ENCODE measurements around the gene CRTC2.

The CRTC2 gene

GRCh38 chr1:153991806-153992205 is 33.4 kb upstream of the CRTC2 start:
- H3K9me3 ChIP-seq, result no peaks in the 10 kb centered on the region
- DNase-seq, result no peak
- peaks cover 0 to 38% (median 30%) of the 10 kb centered on the region in 4 donors for H3K4me1 ChIP-seq
- peak overlapping the region; percentile 90 to 91 for H3K27ac ChIP-seq
- no peak for TF ChIP-seq CTCF (IDR thresholded peaks at IDR 0.05)
- no peaks in the 10 kb centered on the region for H3K27me3 ChIP-seq
- H3K4me3 ChIP-seq, result peak overlapping the region; percentile 72 to 76
- intact Hi-C loops (cut with DNase I; ENCODE audit: low total_unique reads), result no loop called here
- peaks cover 43 to 52% (median 44%) of the 10 kb centered on the region in 3 donors for H3K36me3 ChIP-seq

DNA sequence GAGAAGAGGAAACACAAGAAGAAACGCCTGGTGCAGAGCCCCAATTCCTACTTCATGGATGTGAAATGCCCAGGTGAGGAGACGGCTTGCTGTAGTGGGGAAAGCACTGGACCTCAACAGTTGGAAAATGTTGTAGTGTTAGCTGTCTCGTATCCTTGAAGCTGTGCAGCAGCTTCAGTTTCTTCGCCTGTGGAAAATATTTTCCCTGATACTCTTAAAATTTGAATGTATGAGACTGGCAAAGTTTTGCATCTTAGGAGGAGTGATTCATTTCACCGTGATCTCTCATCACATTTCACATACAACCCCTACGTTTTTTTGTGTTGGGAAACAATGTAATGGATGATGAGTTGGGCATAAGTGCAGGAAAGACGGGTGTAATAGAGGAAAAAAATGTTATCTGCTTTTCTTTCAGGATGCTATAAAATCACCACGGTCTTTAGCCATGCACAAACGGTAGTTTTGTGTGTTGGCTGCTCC is 32.8 kb upstream of the CRTC2 start:
- intact Hi-C loops (cut with DNase I; ENCODE audit: low total_unique reads), result no loop called here
- Histone ChIP-seq H3K4me3 (peak overlapping the region; percentile 72 to 76), H3K9me3 (no peaks in the 10 kb centered on the region), H3K27ac (peak overlapping the region; percentile 90 to 91), H3K36me3 (peaks cover 42 to 52% (median 44%) of the 10 kb centered on the region in 3 donors), H3K27me3 (no peaks in the 10 kb centered on the region), H3K4me1 (peaks cover 0 to 42% (median 32%) of the 10 kb centered on the region in 4 donors)
- no peak for DNase-seq
- TF ChIP-seq CTCF (IDR thresholded peaks at IDR 0.05), result no peak

DNA sequence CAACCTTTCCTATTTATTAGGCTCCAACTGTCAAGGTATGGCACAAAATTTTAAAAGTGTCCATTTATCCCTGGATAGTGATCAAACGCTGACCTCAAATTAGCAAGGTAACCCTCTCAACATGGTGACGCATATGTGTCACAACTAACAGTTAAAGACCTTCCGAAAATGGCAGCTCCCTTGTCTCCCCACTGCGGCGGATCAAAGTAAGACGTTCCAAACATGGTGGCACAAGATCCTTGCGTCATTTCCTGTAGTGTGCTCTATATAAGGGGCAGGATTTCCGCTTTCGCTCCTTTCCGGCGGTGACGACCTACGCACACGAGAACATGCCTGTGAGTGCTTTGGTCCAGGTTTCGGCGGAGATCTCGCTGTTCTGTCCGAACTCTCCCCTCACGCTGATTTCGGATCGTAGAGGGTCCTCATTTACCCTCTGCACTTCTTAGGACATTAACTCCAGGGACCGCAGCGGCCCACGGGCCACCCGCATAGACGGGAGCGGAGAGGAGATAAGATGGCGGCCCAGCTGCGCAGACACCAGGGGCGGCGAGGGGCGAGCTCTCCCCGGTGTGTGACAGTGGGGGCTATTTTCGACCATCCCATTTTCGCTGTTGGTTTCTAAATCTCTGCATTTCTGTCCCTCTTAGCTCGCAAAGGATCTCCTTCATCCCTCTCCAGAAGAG is 32.2 kb upstream of the CRTC2 start, which contains the start of gene RPS27:
RPS27 (plus strand) TSS at position 295 of the 683 bp plus-strand sequence; CDS start at position 330, 35 bp downstream.
- peaks cover 37 to 46% (median 39%) of the 10 kb centered on the region in 3 donors for H3K36me3 ChIP-seq
- intact Hi-C loops (cut with DNase I; ENCODE audit: low total_unique reads), result no loop called here

GRCh38 chr1:153987621-153988020 is 29.2 kb upstream of the CRTC2 start:
- DNase-seq, result no peak
- H3K4me3 ChIP-seq, result no peak overlapping the region
- intact Hi-C loops (cut with DNase I; ENCODE audit: low total_unique reads), result loop anchor here (2.0 to 10.0 kb wide), 3 partner anchors 40 to 313 kb away; partner anchors contain the start of genes DENND4B, ILF2 and NPR1
- no peaks in the 10 kb centered on the region for H3K9me3 ChIP-seq
- peak overlapping the region in 1 of 2 donors; percentile 95 for H3K27ac ChIP-seq
- no peaks in the 10 kb centered on the region for H3K27me3 ChIP-seq
- peaks cover 0 to 42% (median 34%) of the 10 kb centered on the region in 4 donors for H3K4me1 ChIP-seq
- peaks cover 9 to 20% (median 17%) of the 10 kb centered on the region in 3 donors for H3K36me3 ChIP-seq
- TF ChIP-seq CTCF (IDR thresholded peaks at IDR 0.05), result no peak

More for the DNA sequence above, 32.2 kb upstream of the CRTC2 start, which contains the start of gene RPS27:
- peak within 1 kb of the TSS; percentile 90 to 91 for H3K27ac ChIP-seq
- peak within 1 kb of the TSS; percentile 72 to 76 for H3K4me3 ChIP-seq
- no peaks in the 10 kb centered on the region for H3K9me3 ChIP-seq
- peaks cover 0 to 42% (median 32%) of the 10 kb centered on the region in 4 donors for H3K4me1 ChIP-seq
- no peaks in the 10 kb centered on the region for H3K27me3 ChIP-seq
- peak; percentile 95 for DNase-seq
- no peak for TF ChIP-seq CTCF (IDR thresholded peaks at IDR 0.05)

GRCh38 chr1:153985941-153986761 is 27.7 kb upstream of the CRTC2 start, which contains the start of gene RAB13:
RAB13 (minus strand) TSS chr1:153986339; CDS start chr1:153986236, 103 bp downstream.
- TF ChIP-seq CTCF (IDR thresholded peaks at IDR 0.05), result no peak
- H3K4me3 ChIP-seq, result peak within 1 kb of the TSS; percentile 61 to 78
- H3K27ac ChIP-seq, result peak within 1 kb of the TSS; percentile 76 to 95
- intact Hi-C loops (cut with DNase I; ENCODE audit: low total_unique reads), result loop anchor here (5.0 to 10.0 kb wide), 2 partner anchors 39 to 311 kb away; partner anchors contain the start of genes DENND4B, ILF2 and NPR1
- DNase-seq, result peak; percentile 88 to 97
- H3K36me3 ChIP-seq, result peaks cover 0 to 24% (median 16%) of the 10 kb centered on the region in 3 donors
- H3K4me1 ChIP-seq, result peaks cover 0 to 29% (median 22%) of the 10 kb centered on the region in 4 donors
- no peaks in the 10 kb centered on the region for H3K9me3 ChIP-seq
- no peaks in the 10 kb centered on the region for H3K27me3 ChIP-seq

Data from tibial artery (tissue), 4 donors.